Ishikawa (cell line): Measurements from ENCODE around the gene GPC6.

Source experiments
- CEBPB ChIP-seq: IDR thresholded peaks from 2 replicates; pipeline ENCODE4 v1.6.1; 2012
- CREB1 ChIP-seq: IDR thresholded peaks from 2 replicates; pipeline ENCODE4 v1.6.1; 2012; ENCODE audit warnings: low read depth
- EGR1 ChIP-seq: IDR thresholded peaks from 2 replicates; pipeline ENCODE4 v1.6.1; 2012
- EP300 ChIP-seq: IDR thresholded peaks from 2 replicates; pipeline ENCODE4 v1.6.1; 2012; ENCODE audit warnings: borderline replicate concordance
- FOXM1 ChIP-seq: IDR thresholded peaks from 2 replicates; pipeline ENCODE4 v1.6.1; 2012; ENCODE audit warnings: low read depth, borderline replicate concordance
- MAX ChIP-seq: IDR thresholded peaks from 2 replicates; pipeline ENCODE4 v1.6.1; 2012
- NFIC ChIP-seq: IDR thresholded peaks from 2 replicates; pipeline ENCODE4 v1.6.1; 2012
- RAD21 ChIP-seq: IDR thresholded peaks from 2 replicates; pipeline ENCODE4 v1.6.1; 2012; ENCODE audit warnings: low read depth
- REST ChIP-seq: IDR thresholded peaks from 2 replicates; pipeline ENCODE4 v1.6.1; 2012; ENCODE audit warnings: low read depth, mild to moderate bottlenecking
- TCF12 ChIP-seq: IDR thresholded peaks from 2 replicates; pipeline ENCODE4 v1.6.1; 2012; ENCODE audit warnings: low read depth
- TEAD4 ChIP-seq: IDR thresholded peaks from 2 replicates; pipeline ENCODE4 v1.6.1; 2012
- USF1 ChIP-seq: IDR thresholded peaks from 2 replicates; pipeline ENCODE4 v1.6.1; 2012
- YY1 ChIP-seq: IDR thresholded peaks from 2 replicates; pipeline ENCODE4 v1.6.1; 2012; ENCODE audit warnings: low read depth
- ZBTB7A ChIP-seq: IDR thresholded peaks from 2 replicates; pipeline ENCODE4 v1.6.1; 2012; ENCODE audit warnings: low read depth

GRCh38 chr13:93554514-93554913 lies 327.9 kb downstream of the GPC6 start:
- TF ChIP-seq EGR1 (no peak), EP300 (no peak), REST (no peak), USF1 (no peak), RAD21 (no peak), MAX (no peak), TCF12 (no peak), YY1 (no peak), FOXM1 (no peak), NFIC (no peak), CREB1 (no peak), CEBPB (no peak), ZBTB7A (no peak), TEAD4 (no peak)
